HepG2 (cell line): ENCODE results near the gene WBP1. TPM values are rescaled to one million over a fixed set of nuclear protein-coding genes. Genes with fewer than 3 reads are reported as not detected.

ENCODE experiments used
- HNF4A ChIP-seq: sonication (generic); formaldehyde crosslinking; IDR thresholded peaks from 2 replicates; pipeline ENCODE4 v1.4.0; 2020; ENCODE audit warnings: missing genetic modification reagents
- MEIS2 ChIP-seq: sonication (generic); formaldehyde crosslinking; IDR thresholded peaks from 2 replicates; pipeline ENCODE4 v1.9.0; 2021; ENCODE audit warnings: mild to moderate bottlenecking, missing genetic modification reagents
- NFIB ChIP-seq: sonication (generic); formaldehyde crosslinking; IDR thresholded peaks from 2 replicates; pipeline ENCODE4 v1.9.0; 2021; ENCODE audit warnings: missing genetic modification reagents, mild to moderate bottlenecking, borderline replicate concordance
- PHF21A ChIP-seq: sonication (generic); formaldehyde crosslinking; IDR thresholded peaks from 2 replicates; pipeline ENCODE4 v1.5.0; 2020; ENCODE audit warnings: mild to moderate bottlenecking, missing genetic modification reagents
- PPARG ChIP-seq: conservative IDR thresholded peaks from 2 replicates; pipeline ENCODE4 v1.6.1; 2016; ENCODE audit warnings: missing biosample characterization, missing genetic modification reagents
- RCOR2 ChIP-seq: IDR thresholded peaks from 2 replicates; pipeline ENCODE4 v1.6.1; 2016; ENCODE audit warnings: missing biosample characterization, missing genetic modification reagents
- SALL1 ChIP-seq: sonication (generic); formaldehyde crosslinking; IDR thresholded peaks from 2 replicates; pipeline ENCODE4 v1.8.0; 2022; ENCODE audit warnings: mild to moderate bottlenecking, missing genetic modification reagents
- STAT5B ChIP-seq: sonication (generic); formaldehyde crosslinking; IDR thresholded peaks from 2 replicates; pipeline ENCODE4 v1.4.0; 2020; ENCODE audit warnings: missing genetic modification reagents
- THAP11 ChIP-seq: IDR thresholded peaks from 2 replicates; pipeline ENCODE4 v1.6.1; 2016; ENCODE audit warnings: missing biosample characterization, missing genetic modification reagents
- ZBTB7A ChIP-seq: sonication (generic); formaldehyde crosslinking; IDR thresholded peaks from 2 replicates; pipeline ENCODE4 v1.8.0; 2022; ENCODE audit warnings: mild to moderate bottlenecking, missing genetic modification reagents
- ZNF547 ChIP-seq: sonication (generic); formaldehyde crosslinking; IDR thresholded peaks from 2 replicates; pipeline ENCODE4 v1.5.1; 2020; ENCODE audit warnings: mild to moderate bottlenecking, missing genetic modification reagents
- ZNF605 ChIP-seq: sonication (generic); formaldehyde crosslinking; IDR thresholded peaks from 2 replicates; pipeline ENCODE4 v1.8.0; 2022; ENCODE audit warnings: mild to moderate bottlenecking, missing genetic modification reagents
- ZNF782 ChIP-seq: sonication (generic); formaldehyde crosslinking; IDR thresholded peaks from 2 replicates; pipeline ENCODE4 v1.4.0; 2020; ENCODE audit warnings: missing genetic modification reagents, mild to moderate bottlenecking, borderline replicate concordance
- polyA plus RNA-seq, 8 experiments: library from polyadenylated mRNA; depleted of rRNA in 3 of 8; stranded (reverse) in 7 of 8; unstranded in 1 of 8; fragments of >200 nt; fragmentation: Illumina TruSeq in 4 of 8; extraction: Trizol in 4 of 8; gene quantifications; 2 replicates each; pipeline versions ENCODE4 v1.2.1 to v1.2.3, GENCODE V29; 2011 to 2016; ENCODE audit warnings: low read depth in 4 of 8, missing spikeins in 1 of 8, mixed read lengths in 1 of 8; ENCODE audit not compliant: insufficient read depth in 1 of 8
- total RNA-seq, 5 experiments: library from RNA; depleted of rRNA; stranded (reverse); fragments of >200 nt; fragmentation: Illumina TruSeq; extraction: Trizol; gene quantifications; 2 replicates each; pipeline ENCODE4 v1.2.3, GENCODE V29; 2016; ENCODE audit warnings: low read depth in 1 of 5
- TF ChIP-seq, protein P1 (sequence below): IDR thresholded peaks from 2 replicates; pipeline ENCODE4 v1.6.1; 2018; ENCODE audit warnings: missing genetic modification reagents, mild to moderate bottlenecking, missing compliant biosample characterization
- TF ChIP-seq, protein P2 (sequence below): sonication (generic); formaldehyde crosslinking; IDR thresholded peaks from 2 replicates; pipeline ENCODE4 v1.4.0; 2020; ENCODE audit warnings: missing genetic modification reagents
- TF ChIP-seq, protein P3 (sequence below): sonication (generic); formaldehyde crosslinking; IDR thresholded peaks from 2 replicates; pipeline ENCODE4 v1.5.0; 2020; ENCODE audit warnings: mild to moderate bottlenecking, missing genetic modification reagents, borderline replicate concordance
- TF ChIP-seq, protein P4 (sequence below): IDR thresholded peaks from 2 replicates; pipeline ENCODE4 v1.4.0; 2020; ENCODE audit warnings: mild to moderate bottlenecking, missing genetic modification reagents

WBP1 gene
- total and polyA plus RNA-seq, 2 of the 13 experiments (the other 11 are each of a cell fraction or from before 2014, with no cell fraction given), result 38.8 to 85.7 TPM

DNA sequence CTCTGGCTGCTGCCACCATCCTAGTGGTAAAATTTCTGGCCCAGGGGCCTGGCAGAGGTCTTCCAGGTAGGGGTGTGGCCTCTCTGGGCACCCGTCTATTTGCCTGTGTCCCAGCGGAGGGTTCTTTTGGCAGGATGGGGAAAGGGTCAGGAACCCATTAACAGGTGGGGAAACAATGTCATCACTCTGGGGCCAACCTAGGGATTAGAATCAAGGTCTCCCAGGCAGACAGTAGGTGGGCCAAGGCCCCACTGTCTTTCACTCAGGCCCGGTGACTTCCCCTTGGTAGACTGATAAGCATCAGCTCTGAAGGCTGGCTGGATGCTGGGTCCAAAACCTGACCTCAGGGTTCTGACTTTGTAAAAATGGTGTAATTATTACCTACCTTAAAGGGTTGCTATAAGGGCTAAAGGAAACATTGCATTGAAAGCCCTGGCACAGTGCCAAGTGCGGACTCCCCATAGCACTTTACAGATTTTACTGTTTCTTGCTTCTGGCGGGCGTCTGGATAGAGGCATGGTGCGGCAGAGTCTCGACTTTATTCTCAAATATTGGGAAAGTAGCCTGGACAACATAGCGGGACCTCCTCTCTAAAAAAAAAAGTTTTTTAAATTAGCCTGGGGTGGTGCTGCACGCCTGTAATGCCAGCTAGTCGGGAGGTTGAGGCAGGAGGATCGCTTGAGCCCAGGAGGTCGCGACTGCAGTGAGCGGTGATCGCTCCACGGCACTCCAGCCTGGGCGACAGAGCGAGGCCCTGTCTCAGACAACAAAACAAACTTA lies 38.9 kb downstream of the WBP1 start (continued):
- TF ChIP-seq SALL1 (CRISPR knock-in tag) (peak; percentile 35), ZNF547 (CRISPR knock-in tag) (0 out of 2 replicates have a peak, but pooled peaks have one; percentile 59), ZNF605 (peak; percentile 47; the same call in 1 of the 2 replicates), RCOR2 (CRISPR knock-in tag) (peak; percentile 51; the same call in 1 of the 2 replicates), THAP11 (peak; percentile 25; the same call in 1 of the 2 replicates), MEIS2 (CRISPR knock-in tag) (peak; percentile 11; the same call in 1 of the 2 replicates), ZBTB7A (CRISPR knock-in tag) (peak; percentile 14; the same call in 1 of the 2 replicates), PHF21A (CRISPR knock-in tag) (peak; percentile 55; the same call in 1 of the 2 replicates), HNF4A (CRISPR knock-in tag) (peak; percentile 82), PPARG (peak; percentile 75), ZNF782 (peak; percentile 45; the same call in 1 of the 2 replicates), NFIB (CRISPR knock-in tag) (peak; percentile 94), STAT5B (CRISPR knock-in tag) (no peak)
- TF ChIP-seq, protein P1, sequence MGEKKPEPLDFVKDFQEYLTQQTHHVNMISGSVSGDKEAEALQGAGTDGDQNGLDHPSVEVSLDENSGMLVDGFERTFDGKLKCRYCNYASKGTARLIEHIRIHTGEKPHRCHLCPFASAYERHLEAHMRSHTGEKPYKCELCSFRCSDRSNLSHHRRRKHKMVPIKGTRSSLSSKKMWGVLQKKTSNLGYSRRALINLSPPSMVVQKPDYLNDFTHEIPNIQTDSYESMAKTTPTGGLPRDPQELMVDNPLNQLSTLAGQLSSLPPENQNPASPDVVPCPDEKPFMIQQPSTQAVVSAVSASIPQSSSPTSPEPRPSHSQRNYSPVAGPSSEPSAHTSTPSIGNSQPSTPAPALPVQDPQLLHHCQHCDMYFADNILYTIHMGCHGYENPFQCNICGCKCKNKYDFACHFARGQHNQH (CRISPR knock-in tag), result peak; percentile 8; the same call in 1 of the 2 replicates
- TF ChIP-seq, protein P2, sequence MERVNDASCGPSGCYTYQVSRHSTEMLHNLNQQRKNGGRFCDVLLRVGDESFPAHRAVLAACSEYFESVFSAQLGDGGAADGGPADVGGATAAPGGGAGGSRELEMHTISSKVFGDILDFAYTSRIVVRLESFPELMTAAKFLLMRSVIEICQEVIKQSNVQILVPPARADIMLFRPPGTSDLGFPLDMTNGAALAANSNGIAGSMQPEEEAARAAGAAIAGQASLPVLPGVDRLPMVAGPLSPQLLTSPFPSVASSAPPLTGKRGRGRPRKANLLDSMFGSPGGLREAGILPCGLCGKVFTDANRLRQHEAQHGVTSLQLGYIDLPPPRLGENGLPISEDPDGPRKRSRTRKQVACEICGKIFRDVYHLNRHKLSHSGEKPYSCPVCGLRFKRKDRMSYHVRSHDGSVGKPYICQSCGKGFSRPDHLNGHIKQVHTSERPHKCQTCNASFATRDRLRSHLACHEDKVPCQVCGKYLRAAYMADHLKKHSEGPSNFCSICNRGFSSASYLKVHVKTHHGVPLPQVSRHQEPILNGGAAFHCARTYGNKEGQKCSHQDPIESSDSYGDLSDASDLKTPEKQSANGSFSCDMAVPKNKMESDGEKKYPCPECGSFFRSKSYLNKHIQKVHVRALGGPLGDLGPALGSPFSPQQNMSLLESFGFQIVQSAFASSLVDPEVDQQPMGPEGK (CRISPR knock-in tag), result peak; percentile 70; the same call in 1 of the 2 replicates
- TF ChIP-seq, protein P3, sequence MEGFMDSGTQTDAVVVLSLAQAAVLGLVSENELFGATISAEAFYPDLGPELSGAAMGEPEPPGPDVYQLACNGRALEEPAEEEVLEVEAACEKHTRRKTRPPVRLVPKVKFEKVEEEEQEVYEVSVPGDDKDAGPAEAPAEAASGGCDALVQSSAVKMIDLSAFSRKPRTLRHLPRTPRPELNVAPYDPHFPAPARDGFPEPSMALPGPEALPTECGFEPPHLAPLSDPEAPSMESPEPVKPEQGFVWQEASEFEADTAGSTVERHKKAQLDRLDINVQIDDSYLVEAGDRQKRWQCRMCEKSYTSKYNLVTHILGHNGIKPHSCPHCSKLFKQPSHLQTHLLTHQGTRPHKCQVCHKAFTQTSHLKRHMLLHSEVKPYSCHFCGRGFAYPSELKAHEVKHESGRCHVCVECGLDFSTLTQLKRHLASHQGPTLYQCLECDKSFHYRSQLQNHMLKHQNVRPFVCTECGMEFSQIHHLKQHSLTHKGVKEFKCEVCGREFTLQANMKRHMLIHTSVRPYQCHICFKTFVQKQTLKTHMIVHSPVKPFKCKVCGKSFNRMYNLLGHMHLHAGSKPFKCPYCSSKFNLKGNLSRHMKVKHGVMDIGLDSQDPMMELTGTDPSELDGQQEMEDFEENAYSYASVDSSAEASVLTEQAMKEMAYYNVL (CRISPR knock-in tag), result peak; percentile 66; the same call in 1 of the 2 replicates
- TF ChIP-seq, protein P4, sequence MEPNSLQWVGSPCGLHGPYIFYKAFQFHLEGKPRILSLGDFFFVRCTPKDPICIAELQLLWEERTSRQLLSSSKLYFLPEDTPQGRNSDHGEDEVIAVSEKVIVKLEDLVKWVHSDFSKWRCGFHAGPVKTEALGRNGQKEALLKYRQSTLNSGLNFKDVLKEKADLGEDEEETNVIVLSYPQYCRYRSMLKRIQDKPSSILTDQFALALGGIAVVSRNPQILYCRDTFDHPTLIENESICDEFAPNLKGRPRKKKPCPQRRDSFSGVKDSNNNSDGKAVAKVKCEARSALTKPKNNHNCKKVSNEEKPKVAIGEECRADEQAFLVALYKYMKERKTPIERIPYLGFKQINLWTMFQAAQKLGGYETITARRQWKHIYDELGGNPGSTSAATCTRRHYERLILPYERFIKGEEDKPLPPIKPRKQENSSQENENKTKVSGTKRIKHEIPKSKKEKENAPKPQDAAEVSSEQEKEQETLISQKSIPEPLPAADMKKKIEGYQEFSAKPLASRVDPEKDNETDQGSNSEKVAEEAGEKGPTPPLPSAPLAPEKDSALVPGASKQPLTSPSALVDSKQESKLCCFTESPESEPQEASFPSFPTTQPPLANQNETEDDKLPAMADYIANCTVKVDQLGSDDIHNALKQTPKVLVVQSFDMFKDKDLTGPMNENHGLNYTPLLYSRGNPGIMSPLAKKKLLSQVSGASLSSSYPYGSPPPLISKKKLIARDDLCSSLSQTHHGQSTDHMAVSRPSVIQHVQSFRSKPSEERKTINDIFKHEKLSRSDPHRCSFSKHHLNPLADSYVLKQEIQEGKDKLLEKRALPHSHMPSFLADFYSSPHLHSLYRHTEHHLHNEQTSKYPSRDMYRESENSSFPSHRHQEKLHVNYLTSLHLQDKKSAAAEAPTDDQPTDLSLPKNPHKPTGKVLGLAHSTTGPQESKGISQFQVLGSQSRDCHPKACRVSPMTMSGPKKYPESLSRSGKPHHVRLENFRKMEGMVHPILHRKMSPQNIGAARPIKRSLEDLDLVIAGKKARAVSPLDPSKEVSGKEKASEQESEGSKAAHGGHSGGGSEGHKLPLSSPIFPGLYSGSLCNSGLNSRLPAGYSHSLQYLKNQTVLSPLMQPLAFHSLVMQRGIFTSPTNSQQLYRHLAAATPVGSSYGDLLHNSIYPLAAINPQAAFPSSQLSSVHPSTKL (CRISPR knock-in tag), result peak; percentile 35; the same call in 1 of the 2 replicates
